DMS153 treated with DMSO at 0.1 percent for 48 hours (cell line): Measurements from ENCODE around the gene SLC30A4.

Source experiments
- DNase-seq: peaks from one replicate; lab custom pipeline; 2025; ENCODE audit not compliant: unreplicated experiment; lab: John Stamatoyannopoulos, UW

Gene SLC30A4

GRCh38 chr15:45454814-45455213, 67.7 kb downstream of the SLC30A4 start:
- DNase-seq, result no peak

GRCh38 chr15:45451265-45451664, 71.3 kb downstream of the SLC30A4 start:
- DNase-seq, result no peak

GRCh38 chr15:45449916-45450867, 72.4 kb downstream of the SLC30A4 start:
- no peak for DNase-seq

- no peak for DNase-seq
Measured at GRCh38 chr15:45449395-45449794, 73.2 kb downstream of the SLC30A4 start.

GRCh38 chr15:45448066-45448915, 74.3 kb downstream of the SLC30A4 start:
- no peak for DNase-seq

GRCh38 chr15:45443645-45444044, 78.9 kb downstream of the SLC30A4 start:
- no peak for DNase-seq

GRCh38 chr15:45442507-45443135, 79.9 kb downstream of the SLC30A4 start:
- no peak for DNase-seq

- no peak for DNase-seq
Measured at GRCh38 chr15:45441686-45442085, 80.9 kb downstream of the SLC30A4 start.

GRCh38 chr15:45441036-45441435, 81.5 kb downstream of the SLC30A4 start:
- DNase-seq, result no peak

- DNase-seq, result no peak
Measured at GRCh38 chr15:45439521-45440260, 82.9 kb downstream of the SLC30A4 start.

- no peak for DNase-seq
Measured at GRCh38 chr15:45435124-45435903, 87.2 kb downstream of the SLC30A4 start.

GRCh38 chr15:45434078-45434567, 88.4 kb downstream of the SLC30A4 start:
- DNase-seq, result no peak

GRCh38 chr15:45431511-45431910, 91.0 kb downstream of the SLC30A4 start:
- no peak for DNase-seq

GRCh38 chr15:45429941-45430792, 92.4 kb downstream of the SLC30A4 start:
- DNase-seq, result no peak
